Activated CD8-positive, alpha-beta memory T cell treated with anti-CD3 and anti-CD28 coated beads for 1 hour (primary cell): ENCODE results near the gene ERBB2.
"Not testable (repeated sequence)": the region's sequence is repeated elsewhere in the genome, so short reads cannot be mapped to it uniquely, and the experiment has no call there.

ENCODE experiments used
- DNase-seq, 2 donors: peaks; one replicate each; pipeline ENCODE4 v3.0.0-alpha.2; 2020; ENCODE audit warnings: low read depth in 1 of 2; ENCODE audit errors: extremely low read depth in 1 of 2

The ERBB2 gene

GRCh38 chr17:39742126-39742855 lies 42.4 kb downstream of the ERBB2 start:
- DNase-seq = no peak

- DNase-seq = no peak
Observed at GRCh38 chr17:39742856-39743436, 43.1 kb downstream of the ERBB2 start.

GRCh38 chr17:39744075-39744835 lies 44.4 kb downstream of the ERBB2 start:
- DNase-seq = no peak

- no peak for DNase-seq
Observed at GRCh38 chr17:39744836-39745215, 45.0 kb downstream of the ERBB2 start.

GRCh38 chr17:39745335-39746144 lies 45.7 kb downstream of the ERBB2 start:
- DNase-seq = no peak

- no peak for DNase-seq
Observed at GRCh38 chr17:39746145-39746461, 46.2 kb downstream of the ERBB2 start.

GRCh38 chr17:39747745-39748144 lies 47.9 kb downstream of the ERBB2 start:
- no peak for DNase-seq

GRCh38 chr17:39748444-39749034 lies 48.7 kb downstream of the ERBB2 start:
- DNase-seq = not testable (repeated sequence)

- no peak for DNase-seq
Observed at GRCh38 chr17:39750131-39751015, 50.5 kb downstream of the ERBB2 start.

- no peak for DNase-seq
Observed at GRCh38 chr17:39751016-39751543, 51.2 kb downstream of the ERBB2 start.

GRCh38 chr17:39751637-39752036 lies 51.8 kb downstream of the ERBB2 start:
- no peak for DNase-seq

GRCh38 chr17:39752241-39752881 lies 52.5 kb downstream of the ERBB2 start:
- DNase-seq = no peak

- DNase-seq = peak in 1 of 2 donors; percentile 61
Observed at GRCh38 chr17:39753514-39754160, 53.8 kb downstream of the ERBB2 start.

GRCh38 chr17:39754161-39754957 lies 54.5 kb downstream of the ERBB2 start:
- peak; percentile 88 to 96 for DNase-seq

GRCh38 chr17:39754958-39755553 lies 55.2 kb downstream of the ERBB2 start:
- no peak for DNase-seq

GRCh38 chr17:39755554-39756379 lies 55.9 kb downstream of the ERBB2 start:
- peak in 1 of 2 donors; percentile 45 for DNase-seq
